Urinary bladder (tissue), 4 donors: Measurements from ENCODE around the gene GPR150. TPM values are rescaled to one million over a fixed set of nuclear protein-coding genes. Genes with fewer than 3 reads are reported as not detected.
A peak's percentile ranks its signal among the peaks of the same experiment; 100 is the strongest.

Experiments used
- DNase-seq: peaks from one replicate; pipeline ENCODE4 v3.0.0-alpha.2; 2015; ENCODE audit errors: extremely low spot score
- H3K27ac ChIP-seq: one replicate; pipeline ENCODE4 v1.5.1; 2013; ENCODE audit warnings: low read depth, mild to moderate bottlenecking, moderate library complexity
- H3K36me3 ChIP-seq: one replicate; pipeline ENCODE4 v1.6.1; 2013; ENCODE audit warnings: mild to moderate bottlenecking, moderate library complexity; ENCODE audit not compliant: insufficient read depth
- H3K4me1 ChIP-seq: one replicate; pipeline ENCODE4 v1.6.1; 2013; ENCODE audit warnings: mild to moderate bottlenecking, moderate library complexity; ENCODE audit not compliant: insufficient read depth
- H3K4me3 ChIP-seq: one replicate; pipeline ENCODE4 v1.5.1; 2013; ENCODE audit warnings: low read depth, low read length
- WGBS: extraction: QIAGEN DNeasy Blood & Tissue Kit; methylation state at CpG from one replicate; pipeline ENCODE4 v1.1.7; 2013; 5-methylcytosine and 5-hydroxymethylcytosine counted together
- polyA plus RNA-seq: library from polyadenylated mRNA; stranded (reverse); fragments of 200-250 nt; gene quantifications from one replicate; pipeline ENCODE4 v1.2.3, GENCODE V29; 2013
- total RNA-seq: library from RNA; depleted of rRNA; stranded (reverse); fragments of >200 nt; gene quantifications from one replicate; pipeline ENCODE4 v1.2.3, GENCODE V29; 2014
- donor health status: healthy with polysubstance abuse.
- donor health status: healthy.

Gene GPR150
- total and polyA plus RNA-seq, 2 donors: 0.73 TPM; not detected in 1

GRCh38 chr5:95670568-95670967 is 50.7 kb downstream of the GPR150 start:
- Histone ChIP-seq H3K27ac (peak overlapping the region; percentile 6), H3K4me1 (no peaks in the 10 kb centered on the region), H3K4me3 (no peak overlapping the region), H3K36me3 (no peaks in the 10 kb centered on the region)
- no peak for DNase-seq
- WGBS: 92% methylated on average over 3 of the region's 3 CpGs

Other genes starting within 250 kb of the GPR150 start
- 0.42 TPM for gene FAM81B, start 228.7 kb upstream of the GPR150 start, total RNA-seq
- not detected for gene FAM81B, start 228.7 kb upstream of the GPR150 start, polyA plus RNA-seq
- 253 TPM for gene SKIC3, start 65.1 kb upstream of the GPR150 start, total RNA-seq
- 28.3 TPM for gene SKIC3, start 65.1 kb upstream of the GPR150 start, polyA plus RNA-seq
- 10.4 TPM for gene ARSK, start 65.0 kb upstream of the GPR150 start, total RNA-seq
- 9.5 TPM for gene ARSK, start 65.0 kb upstream of the GPR150 start, polyA plus RNA-seq
- gene RFESD, start 26.7 kb downstream of the GPR150 start, total RNA-seq: 7.6 TPM
- 3.7 TPM for gene RFESD, start 26.7 kb downstream of the GPR150 start, polyA plus RNA-seq
- 2.1 TPM for gene SPATA9, start 62.9 kb downstream of the GPR150 start, total RNA-seq
- gene SPATA9, start 62.9 kb downstream of the GPR150 start, polyA plus RNA-seq: 0.29 TPM
- gene RHOBTB3, start 111.2 kb downstream of the GPR150 start, total RNA-seq: 282 TPM
- 24.0 TPM for gene RHOBTB3, start 111.2 kb downstream of the GPR150 start, polyA plus RNA-seq
- gene GLRX, start 202.6 kb downstream of the GPR150 start, total RNA-seq: 23.5 TPM
- 61.1 TPM for gene GLRX, start 202.6 kb downstream of the GPR150 start, polyA plus RNA-seq